Retinal pigment epithelial cell (primary cell): ENCODE measurements around the gene LEMD3.

Source experiments
- DNase-seq: peaks from one replicate; pipeline ENCODE4 v3.0.0-alpha.2; 2010; ENCODE audit warnings: low read depth
- H3K4me3 ChIP-seq: 2 replicates; pipeline ENCODE4 v1.5.1; 2011; ENCODE audit warnings: mild to moderate bottlenecking, low read length, control low read depth, moderate library complexity
- TF ChIP-seq, protein P1 (sequence below): conservative IDR thresholded peaks from 2 replicates; pipeline ENCODE4 v1.5.1; 2011; ENCODE audit warnings: low read depth, low read length, control low read depth, inconsistent platforms

The LEMD3 gene

DNA sequence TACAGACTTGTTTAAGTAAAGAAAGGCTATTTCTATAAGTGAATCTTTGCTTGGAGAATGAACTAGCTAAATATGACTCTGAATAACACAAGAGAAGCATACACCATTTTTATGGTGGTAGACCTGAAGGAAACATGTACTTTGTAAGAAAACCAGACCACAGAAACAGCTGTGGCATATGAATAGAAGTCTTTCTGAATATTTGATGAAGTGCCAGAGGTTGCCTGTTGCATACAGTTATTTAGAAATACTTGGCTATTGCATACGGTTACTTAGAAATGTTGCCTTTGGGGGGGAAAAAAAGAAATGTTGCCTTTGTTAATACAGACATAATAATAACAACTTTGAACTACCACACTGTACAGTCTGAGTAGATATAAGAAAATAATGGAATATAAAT is 16.8 kb upstream of the LEMD3 start:
- no peak for DNase-seq
- no peak overlapping the region for H3K4me3 ChIP-seq
- TF ChIP-seq, protein P1, sequence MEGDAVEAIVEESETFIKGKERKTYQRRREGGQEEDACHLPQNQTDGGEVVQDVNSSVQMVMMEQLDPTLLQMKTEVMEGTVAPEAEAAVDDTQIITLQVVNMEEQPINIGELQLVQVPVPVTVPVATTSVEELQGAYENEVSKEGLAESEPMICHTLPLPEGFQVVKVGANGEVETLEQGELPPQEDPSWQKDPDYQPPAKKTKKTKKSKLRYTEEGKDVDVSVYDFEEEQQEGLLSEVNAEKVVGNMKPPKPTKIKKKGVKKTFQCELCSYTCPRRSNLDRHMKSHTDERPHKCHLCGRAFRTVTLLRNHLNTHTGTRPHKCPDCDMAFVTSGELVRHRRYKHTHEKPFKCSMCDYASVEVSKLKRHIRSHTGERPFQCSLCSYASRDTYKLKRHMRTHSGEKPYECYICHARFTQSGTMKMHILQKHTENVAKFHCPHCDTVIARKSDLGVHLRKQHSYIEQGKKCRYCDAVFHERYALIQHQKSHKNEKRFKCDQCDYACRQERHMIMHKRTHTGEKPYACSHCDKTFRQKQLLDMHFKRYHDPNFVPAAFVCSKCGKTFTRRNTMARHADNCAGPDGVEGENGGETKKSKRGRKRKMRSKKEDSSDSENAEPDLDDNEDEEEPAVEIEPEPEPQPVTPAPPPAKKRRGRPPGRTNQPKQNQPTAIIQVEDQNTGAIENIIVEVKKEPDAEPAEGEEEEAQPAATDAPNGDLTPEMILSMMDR = no peak

DNA sequence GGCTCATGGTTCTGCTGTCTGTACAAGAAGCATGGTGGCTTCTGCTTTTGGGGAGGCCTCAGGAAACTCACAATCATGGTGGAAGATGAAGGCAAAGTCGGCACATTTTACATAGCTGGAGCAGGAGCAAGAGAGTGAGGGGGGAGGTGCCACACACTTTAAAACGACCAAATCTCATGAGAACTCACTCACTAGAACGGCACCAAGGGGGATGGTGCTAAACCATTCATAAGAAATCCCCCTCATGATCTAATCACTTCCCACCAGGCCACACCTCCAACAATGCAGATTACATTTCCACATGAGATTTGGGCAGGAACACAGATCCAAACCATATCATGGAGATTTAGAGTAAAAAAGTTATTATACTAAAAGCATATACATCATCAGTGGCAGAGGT is 13.6 kb upstream of the LEMD3 start:
- no peak overlapping the region for H3K4me3 ChIP-seq
- DNase-seq = no peak
- TF ChIP-seq, protein P1 = no peak

DNA sequence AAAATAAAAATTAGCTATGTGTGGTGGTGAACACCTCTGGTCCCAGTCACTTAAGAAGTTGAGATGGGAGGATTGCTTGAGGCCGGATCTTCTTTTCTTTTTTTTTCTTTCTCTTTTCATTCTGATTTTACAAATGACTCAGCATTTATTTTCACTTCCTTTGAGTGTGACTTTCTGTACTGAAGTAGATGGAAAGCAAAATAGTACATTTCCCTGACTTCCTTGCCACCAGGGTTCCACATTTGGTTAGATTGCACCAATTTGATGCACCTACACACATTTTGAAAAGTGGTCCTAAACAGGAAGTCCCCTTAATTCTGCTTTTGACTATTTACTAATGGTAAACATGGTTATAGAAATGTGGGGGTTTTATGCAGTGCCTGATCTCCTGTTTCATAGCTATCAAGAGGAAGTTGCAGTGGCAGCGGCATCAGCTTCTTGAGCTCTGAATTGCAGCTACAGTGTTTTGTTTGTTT is 13.0 kb upstream of the LEMD3 start:
- TF ChIP-seq, protein P1 = no peak
- DNase-seq = no peak
- no peak overlapping the region for H3K4me3 ChIP-seq

DNA sequence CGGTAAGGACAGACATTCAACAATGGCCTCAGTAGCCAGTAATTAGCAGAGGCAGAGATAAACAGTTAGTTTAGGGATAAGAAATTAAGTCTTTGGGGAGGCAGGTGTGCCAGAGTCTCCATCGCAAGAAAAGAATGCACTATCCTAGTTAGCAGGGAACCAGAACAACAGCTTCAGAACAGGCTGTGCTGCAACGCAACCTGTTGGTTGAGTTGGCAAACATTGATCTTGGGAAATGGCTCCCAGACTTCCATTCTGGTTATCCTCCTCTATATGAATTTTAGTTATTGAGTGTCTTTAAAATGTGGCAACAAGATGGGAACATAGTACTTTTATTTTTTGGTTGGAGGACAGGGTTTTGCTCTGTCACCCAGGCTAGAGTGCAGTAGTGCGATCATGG is 12.3 kb upstream of the LEMD3 start:
- no peak for DNase-seq
- H3K4me3 ChIP-seq = no peak overlapping the region
- TF ChIP-seq, protein P1 = no peak

DNA sequence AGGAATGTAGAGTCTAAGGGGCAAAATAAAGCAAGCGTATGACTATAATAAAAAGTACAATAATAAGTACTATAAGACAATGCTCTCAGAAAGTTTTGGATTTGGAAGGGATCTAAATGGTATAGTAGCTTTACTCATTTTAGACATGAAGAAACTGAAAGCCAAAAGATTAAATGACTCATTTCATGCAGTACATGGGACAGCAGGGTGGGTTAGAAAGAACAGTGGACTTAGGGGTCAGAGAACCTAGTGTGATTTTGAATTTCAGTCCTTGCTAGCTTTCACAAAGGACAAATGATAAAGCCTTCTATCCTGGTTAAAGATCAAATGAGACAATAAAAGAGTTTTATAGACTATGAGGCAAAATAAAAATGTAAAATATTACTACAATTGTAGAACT is 6.8 kb upstream of the LEMD3 start:
- no peak overlapping the region for H3K4me3 ChIP-seq
- TF ChIP-seq, protein P1 = no peak
- no peak for DNase-seq

DNA sequence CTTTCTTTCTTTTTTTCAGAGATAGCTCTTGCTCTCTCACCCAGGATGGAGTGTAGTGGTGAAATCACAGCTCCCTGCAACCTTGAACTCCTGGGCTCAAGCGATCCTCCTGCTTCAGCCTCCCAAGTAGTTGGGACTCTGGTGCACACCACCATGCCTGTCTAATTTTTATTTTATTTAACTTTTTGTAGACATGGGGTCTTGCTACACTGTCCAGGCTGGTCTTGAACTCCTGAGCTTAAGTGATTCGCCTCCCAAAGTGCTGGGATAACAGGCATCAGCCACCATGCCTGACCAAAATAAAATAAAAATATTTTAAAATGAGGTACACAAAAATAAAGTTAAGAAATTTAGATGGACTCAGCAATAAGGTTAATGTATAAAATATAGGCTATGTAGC is 5.1 kb upstream of the LEMD3 start:
- H3K4me3 ChIP-seq = no peak overlapping the region
- no peak for DNase-seq
- TF ChIP-seq, protein P1 = no peak

DNA sequence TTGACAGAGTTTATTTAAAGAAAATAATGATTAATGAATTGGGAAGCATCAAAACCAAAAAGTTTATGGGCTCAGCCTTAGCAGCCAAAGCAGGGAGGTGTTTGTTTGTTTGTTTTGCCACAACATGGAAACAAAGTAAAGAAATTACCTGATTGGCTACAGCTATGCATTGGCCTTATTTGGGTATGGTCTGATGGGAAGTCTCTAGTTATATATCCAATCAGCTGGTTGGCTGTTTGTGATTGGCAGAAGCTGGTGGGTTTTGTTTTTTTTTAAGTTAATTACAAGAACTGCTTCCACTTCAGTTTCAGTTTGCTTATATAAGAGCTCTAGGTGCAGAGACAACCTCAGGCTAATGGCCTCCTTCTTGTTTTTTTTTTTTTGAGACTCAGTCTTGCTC is 4.6 kb upstream of the LEMD3 start:
- no peak overlapping the region for H3K4me3 ChIP-seq
- TF ChIP-seq, protein P1 = no peak
- DNase-seq = no peak
